Pancreas (tissue), 10 donors: ENCODE data around the gene PEPD. TPM values are rescaled to one million over a fixed set of nuclear protein-coding genes. Genes with fewer than 3 reads are reported as not detected.

ENCODE experiments used
- ATAC-seq, 4 donors: fragments of 200-7000 bp; cut with Tn5 transposase; one replicate each; pipeline versions ENCODE4 v1.8.0 to v1.9.1; 2020; ENCODE audit warnings: mild to moderate bottlenecking in 4 of 4, moderate library complexity in 4 of 4
- DNase-seq, 6 donors: peaks; one replicate each; pipeline ENCODE4 v3.0.0-alpha.2; 2020
- FAIRE-seq: peaks from 2 replicates; lab custom pipeline; 2012; peaks lifted over from hg19 to GRCh38; lab: Jason Lieb, UNC
- H3K27ac ChIP-seq, 4 donors: fragments of 200-600 bp; sonication (generic); 1 replicate in 3 of 4; 2 replicates in 1 of 4; pipeline versions ENCODE4 v1.5.0 to v1.8.0; 2020
- H3K27me3 ChIP-seq, 4 donors: fragments of 200-600 bp; one replicate each; pipeline ENCODE4 v1.8.0; 2021
- H3K36me3 ChIP-seq, 3 donors: fragments of 200-600 bp; sonication (generic) in 1 of 3; one replicate each; pipeline versions ENCODE4 v1.5.0 to v1.8.0; 2020 to 2021
- H3K4me1 ChIP-seq, 3 donors: fragments of 200-600 bp; one replicate each; pipeline ENCODE4 v1.8.0; 2021
- H3K4me3 ChIP-seq, 4 donors: fragments of 200-600 bp; sonication (generic) in 2 of 4; one replicate each; pipeline versions ENCODE4 v1.5.0 to v1.8.0; 2020 to 2021
- H3K9me3 ChIP-seq, 4 donors: fragments of 200-600 bp; one replicate each; pipeline ENCODE4 v1.8.0; 2021
- CTCF ChIP-seq, 4 donors: fragments of 200-600 bp; sonication (generic) in 3 of 4; IDR thresholded peaks; one replicate each; pipeline versions ENCODE4 v1.5.0 to v1.8.0; 2021; ENCODE audit warnings: antibody characterized with exemption in 4 of 4
- WGBS, 2 donors: extraction: QIAGEN DNeasy Blood & Tissue Kit; methylation state at CpG; one replicate each; pipeline ENCODE4 v1.1.7; 2013; 5-methylcytosine and 5-hydroxymethylcytosine counted together
- intact Hi-C, 3 donors: fragments of 100-400 bp; cut with DNase I; formaldehyde crosslinking; loops; one replicate each; pipeline versions ENCODE4 v1.11.1 to v1.14.2; 2022
- polyA plus RNA-seq, 2 donors: library from polyadenylated mRNA; stranded (reverse); fragments of 200-250 nt; gene quantifications; one replicate each; pipeline ENCODE4 v1.2.3, GENCODE V29; 2013
- total RNA-seq, 6 donors: library from RNA; stranded (reverse); fragmentation: NEBNext Ultra II Directional in 4 of 6; extraction: Animal tissue kit (Norgen Biotek cat#: 25700) in 4 of 6; gene quantifications; one replicate each; pipeline versions ENCODE4 v1.2.1 to v1.2.4, GENCODE V29; 2021 to 2023
- donor health status: healthy with polysubstance abuse.
- donor health status: DM: no; HTN: no; CAD: no; lungs with moderate emphysema.
- donor health status: DM: no; HTN: no; CAD: no.
- donor health status: control.
- donor health status: control.
- donor health status: Bipolar disorder and iron deficiency.
- donor health status: DM: yes; HTN: yes; CAD: no.
- donor health status: DM: no; HTN: no; CAD: no.
- donor health status: DM: no; HTN: no; CAD: no.
- donor health status: DM: yes; HTN: yes; CAD: no.

The PEPD gene
- total and polyA plus RNA-seq, 8 donors = 13.7 to 36.1 (median 22.5) TPM

- no peak for FAIRE-seq
- ATAC-seq = no peak
- intact Hi-C loops = no loop called here
- no peaks in the 10 kb centered on the region for H3K36me3 ChIP-seq
- no peak for TF ChIP-seq CTCF (IDR thresholded peaks at IDR 0.05)
- no peak overlapping the region for H3K27ac ChIP-seq
- no peaks in the 10 kb centered on the region for H3K27me3 ChIP-seq
- DNase-seq = no peak
- H3K9me3 ChIP-seq = no peaks in the 10 kb centered on the region
- H3K4me1 ChIP-seq = no peaks in the 10 kb centered on the region
- WGBS, 2 donors = 78% methylated on average over 2 of the region's 2 CpGs
- H3K4me3 ChIP-seq = no peak overlapping the region
Measured at GRCh38 chr19:33343301-33343700, 178.3 kb downstream of the PEPD start.

GRCh38 chr19:33340991-33341390 lies 180.6 kb downstream of the PEPD start:
- no peak for DNase-seq
- no peaks in the 10 kb centered on the region for H3K4me1 ChIP-seq
- WGBS, 2 donors = 13 to 39% methylated on average over 2 of the region's 2 CpGs
- H3K27me3 ChIP-seq = no peaks in the 10 kb centered on the region
- TF ChIP-seq CTCF (IDR thresholded peaks at IDR 0.05) = no peak
- no peak overlapping the region for H3K27ac ChIP-seq
- intact Hi-C loops = no loop called here
- no peak for FAIRE-seq
- H3K4me3 ChIP-seq = no peak overlapping the region
- no peaks in the 10 kb centered on the region for H3K9me3 ChIP-seq
- no peak for ATAC-seq
- H3K36me3 ChIP-seq = no peaks in the 10 kb centered on the region

- Histone ChIP-seq H3K27ac (no peak overlapping the region), H3K9me3 (no peaks in the 10 kb centered on the region), H3K27me3 (no peaks in the 10 kb centered on the region), H3K4me3 (no peak overlapping the region), H3K36me3 (no peaks in the 10 kb centered on the region), H3K4me1 (no peaks in the 10 kb centered on the region)
- ATAC-seq (no peak), DNase-seq (no peak), FAIRE-seq (no peak)
- TF ChIP-seq CTCF (IDR thresholded peaks at IDR 0.05) = no peak
- 81 to 83% methylated on average over 8 of the region's 8 CpGs for WGBS, 2 donors
- intact Hi-C loops = no loop called here
Measured at GRCh38 chr19:33339016-33339984, 182.3 kb downstream of the PEPD start.

Other genes starting within 250 kb of the PEPD start
- 10 to 100 TPM in 3 of 6 donors, 1 to 10 TPM in 3; 6.1 to 18.7 (median 9.7) TPM for gene CEBPA, start 219.3 kb downstream of the PEPD start, total RNA-seq
- 1 to 10 TPM; 4.4 to 7.7 TPM for gene CEBPA, start 219.3 kb downstream of the PEPD start, polyA plus RNA-seq
- 10 to 100 TPM in 2 of 6 donors, 1 to 10 TPM in 4; 6.2 to 34.5 (median 9.4) TPM for gene CEBPG, start 148.1 kb downstream of the PEPD start, total RNA-seq
- gene CEBPG, start 148.1 kb downstream of the PEPD start, polyA plus RNA-seq = 10 to 100 TPM in 1 of 2 donors, 1 to 10 TPM in 1; 7.0 to 11.6 TPM
- gene CHST8, start 100.2 kb upstream of the PEPD start, total RNA-seq = 1 to 10 TPM in 2 of 6 donors, under 1 TPM in 4; 0.41 to 2.0 (median 0.53) TPM
- 1 to 10 TPM; 2.2 to 3.6 TPM for gene CHST8, start 100.2 kb upstream of the PEPD start, polyA plus RNA-seq